GM12865 (cell line): ENCODE data around the gene BDKRB1.

ENCODE experiments used
- DNase-seq: peaks from one replicate; pipeline ENCODE4 v3.0.0; 2010; ENCODE audit warnings: low read depth
- H3K4me3 ChIP-seq: 2 replicates; pipeline ENCODE4 v1.5.1; 2011; ENCODE audit warnings: mild to moderate bottlenecking, low read depth, low read length, control low read depth
- TF ChIP-seq, protein P1 (sequence below): IDR thresholded peaks from 2 replicates; pipeline ENCODE4 v1.5.1; 2011; ENCODE audit warnings: low read length, control low read depth, low read depth, inconsistent platforms; ENCODE audit not compliant: insufficient read depth; ENCODE audit errors: missing control alignments

BDKRB1 gene

DNA sequence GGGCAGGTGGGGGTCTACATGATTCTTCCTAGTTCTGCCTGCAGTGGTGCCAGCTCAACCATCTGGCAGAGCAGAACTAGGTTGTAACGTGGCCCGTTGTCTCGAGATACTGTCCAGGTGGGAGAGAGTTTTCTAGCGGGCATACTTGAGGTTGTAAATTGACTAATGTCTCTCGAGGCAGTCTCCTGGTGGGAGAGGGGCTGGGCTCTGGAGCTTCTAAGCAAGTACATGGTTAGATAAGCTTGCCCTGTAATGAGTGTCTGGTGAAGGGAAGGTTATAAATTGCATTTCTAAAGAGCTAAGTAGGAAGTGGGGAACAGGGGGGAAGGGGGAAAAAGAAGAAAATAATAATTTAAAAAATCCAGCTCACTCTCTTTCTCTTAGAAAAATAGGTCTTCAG is 18.1 kb downstream of the BDKRB1 start:
- no peak overlapping the region for H3K4me3 ChIP-seq
- no peak for DNase-seq
- TF ChIP-seq, protein P1, sequence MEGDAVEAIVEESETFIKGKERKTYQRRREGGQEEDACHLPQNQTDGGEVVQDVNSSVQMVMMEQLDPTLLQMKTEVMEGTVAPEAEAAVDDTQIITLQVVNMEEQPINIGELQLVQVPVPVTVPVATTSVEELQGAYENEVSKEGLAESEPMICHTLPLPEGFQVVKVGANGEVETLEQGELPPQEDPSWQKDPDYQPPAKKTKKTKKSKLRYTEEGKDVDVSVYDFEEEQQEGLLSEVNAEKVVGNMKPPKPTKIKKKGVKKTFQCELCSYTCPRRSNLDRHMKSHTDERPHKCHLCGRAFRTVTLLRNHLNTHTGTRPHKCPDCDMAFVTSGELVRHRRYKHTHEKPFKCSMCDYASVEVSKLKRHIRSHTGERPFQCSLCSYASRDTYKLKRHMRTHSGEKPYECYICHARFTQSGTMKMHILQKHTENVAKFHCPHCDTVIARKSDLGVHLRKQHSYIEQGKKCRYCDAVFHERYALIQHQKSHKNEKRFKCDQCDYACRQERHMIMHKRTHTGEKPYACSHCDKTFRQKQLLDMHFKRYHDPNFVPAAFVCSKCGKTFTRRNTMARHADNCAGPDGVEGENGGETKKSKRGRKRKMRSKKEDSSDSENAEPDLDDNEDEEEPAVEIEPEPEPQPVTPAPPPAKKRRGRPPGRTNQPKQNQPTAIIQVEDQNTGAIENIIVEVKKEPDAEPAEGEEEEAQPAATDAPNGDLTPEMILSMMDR: no peak

DNA sequence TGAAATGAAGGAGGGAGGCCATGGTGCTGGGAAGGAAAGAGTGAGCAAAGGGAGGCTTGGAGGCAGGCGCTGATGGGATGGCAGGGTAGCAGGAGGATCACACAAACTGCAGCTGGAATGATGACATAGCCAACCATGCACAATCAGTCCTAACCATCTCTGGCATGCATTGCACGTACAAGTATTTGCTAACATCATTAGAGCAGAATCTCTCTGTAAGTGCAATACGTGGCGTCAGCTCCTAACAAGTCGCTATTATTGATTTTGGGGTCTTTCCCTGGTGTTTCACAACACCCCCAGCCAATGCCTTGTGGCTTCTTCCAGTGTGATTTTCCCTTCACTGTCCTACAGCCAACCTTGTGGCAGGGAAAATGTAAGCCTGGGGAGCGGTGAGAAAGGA is 18.5 kb downstream of the BDKRB1 start:
- no peak for DNase-seq
- H3K4me3 ChIP-seq: no peak overlapping the region
- TF ChIP-seq, protein P1: no peak

DNA sequence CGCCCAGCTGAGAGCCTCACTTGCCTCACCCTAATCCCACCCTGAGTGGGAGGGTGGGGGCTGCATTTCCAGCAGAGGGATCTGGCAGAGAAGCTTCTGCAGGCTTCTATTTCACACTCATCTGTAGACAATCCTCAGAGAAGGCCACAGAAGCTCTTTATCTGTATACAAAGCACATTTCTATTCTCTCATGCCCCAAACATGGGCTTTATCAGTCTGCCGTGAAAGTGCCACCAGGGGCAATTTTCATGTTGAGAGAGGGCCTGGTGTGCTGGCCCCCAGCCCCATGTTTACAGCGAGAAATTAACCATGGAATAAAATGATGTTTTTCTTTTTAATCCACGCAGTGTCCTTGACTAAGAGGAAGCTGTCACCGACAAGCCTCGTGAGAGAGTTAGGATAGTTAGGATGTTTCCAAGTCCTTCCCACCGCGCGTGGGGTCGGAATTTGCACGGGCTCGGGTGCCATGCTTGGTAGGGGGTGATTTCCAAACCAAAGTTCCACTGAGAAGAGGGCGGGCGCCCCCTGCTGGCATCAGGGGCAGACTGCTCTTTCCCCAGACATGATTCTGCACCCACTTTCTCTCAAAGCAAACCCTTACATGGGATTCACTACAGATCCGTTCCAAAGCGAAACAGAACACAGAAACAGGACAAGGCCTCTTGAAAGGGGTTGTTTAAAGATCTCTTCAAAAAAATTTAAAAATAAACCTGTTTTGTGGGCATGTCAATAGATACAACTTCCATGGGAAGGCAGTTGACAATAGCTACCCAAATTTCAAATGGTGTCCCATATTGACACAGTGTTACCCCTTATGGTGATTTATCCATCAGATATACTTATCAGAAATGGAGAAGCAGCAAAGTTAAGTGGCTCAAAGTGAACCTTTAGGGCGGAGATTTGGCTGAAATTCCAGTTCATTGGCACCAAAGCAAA is 19.4 kb downstream of the BDKRB1 start:
- no peak overlapping the region for H3K4me3 ChIP-seq
- peak; percentile 67 for DNase-seq
- TF ChIP-seq, protein P1: peak; percentile 91

DNA sequence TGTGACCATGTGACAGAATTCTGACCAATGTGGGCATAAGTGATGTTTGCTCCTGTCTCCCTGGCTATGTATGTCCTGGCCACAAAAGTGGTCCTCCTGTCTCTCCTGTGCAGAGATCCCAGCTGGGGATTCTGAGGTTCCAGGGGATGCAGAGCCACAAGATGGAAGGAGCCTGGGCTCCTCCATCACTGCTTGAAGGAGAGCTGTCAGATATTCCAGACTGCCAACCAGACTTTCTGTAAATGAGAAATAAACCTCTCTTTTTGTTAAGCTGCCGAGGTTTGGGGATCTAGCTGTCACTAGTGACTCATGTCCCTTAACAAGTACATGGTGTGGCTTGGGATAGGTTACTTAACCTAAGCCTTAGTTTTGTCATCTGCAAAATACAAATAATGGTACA is 21.9 kb downstream of the BDKRB1 start:
- no peak for DNase-seq
- H3K4me3 ChIP-seq: no peak overlapping the region
- TF ChIP-seq, protein P1: no peak

DNA sequence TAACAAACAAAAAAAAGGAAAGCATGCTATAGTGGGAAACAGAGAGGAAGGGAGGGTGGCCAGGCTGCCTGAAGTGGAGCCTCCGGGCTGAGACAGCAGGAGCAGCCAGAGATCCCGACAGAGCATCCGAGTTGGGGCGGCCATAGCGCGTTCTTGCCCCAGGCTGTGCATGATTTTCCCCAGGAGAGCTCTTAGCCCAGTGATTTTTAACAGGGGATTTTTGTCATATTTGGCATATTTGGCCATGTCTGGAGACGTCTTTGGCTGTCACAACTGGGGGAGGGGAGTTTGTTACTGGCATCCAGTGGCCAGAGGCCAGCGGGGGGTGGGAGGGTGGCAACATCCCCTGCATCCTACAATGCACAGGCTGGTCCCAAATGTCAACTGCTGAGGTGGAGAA is 23.6 kb downstream of the BDKRB1 start:
- TF ChIP-seq, protein P1: no peak
- DNase-seq: no peak
- no peak overlapping the region for H3K4me3 ChIP-seq

DNA sequence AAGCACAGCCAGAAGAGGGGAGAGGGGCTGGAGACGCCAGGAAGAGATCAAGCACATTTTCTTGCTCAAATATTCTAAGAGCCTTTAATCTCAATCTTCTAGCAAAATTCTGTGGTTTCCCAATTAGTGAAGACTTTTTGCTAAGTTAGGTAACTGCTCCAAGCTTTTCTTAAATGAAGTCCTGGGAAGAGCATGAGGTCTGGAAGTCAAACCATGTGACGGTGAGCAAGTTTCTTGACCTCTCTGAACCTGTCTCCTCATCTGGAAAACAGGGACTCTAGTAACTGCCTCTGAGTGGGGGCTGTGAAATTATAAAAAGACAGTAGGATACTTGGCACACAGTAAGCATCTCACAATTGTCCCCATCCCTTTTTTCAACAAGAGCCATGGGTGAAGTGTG is 24.1 kb downstream of the BDKRB1 start:
- TF ChIP-seq, protein P1: no peak
- DNase-seq: no peak
- no peak overlapping the region for H3K4me3 ChIP-seq

DNA sequence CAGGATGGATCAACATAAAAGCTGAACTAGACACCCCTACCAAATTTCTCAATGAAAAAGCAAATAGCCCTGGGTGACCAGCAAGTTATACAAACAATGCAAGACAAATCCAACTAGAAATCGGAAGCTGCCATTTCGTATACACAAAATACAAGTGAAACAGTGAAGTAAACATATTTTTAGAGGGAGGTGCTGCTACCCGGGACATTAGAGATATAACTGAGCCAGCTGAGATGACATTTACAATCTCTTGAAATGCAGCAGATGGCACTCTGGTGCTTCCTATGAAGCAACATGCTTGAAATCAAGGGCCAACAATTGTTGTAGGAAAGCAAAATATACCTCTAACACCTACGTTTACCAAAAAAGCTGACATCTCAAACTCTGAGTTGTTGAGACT is 25.5 kb downstream of the BDKRB1 start:
- no peak for DNase-seq
- no peak overlapping the region for H3K4me3 ChIP-seq
- TF ChIP-seq, protein P1: no peak
